SHP77 treated with DMSO at 0.1 percent for 48 hours (cell line): ENCODE results near the gene TEAD2.
"Not testable (repeated sequence)": the region's sequence is repeated elsewhere in the genome, so short reads cannot be mapped to it uniquely, and the experiment has no call there.

Experiments
- DNase-seq: peaks from one replicate; lab custom pipeline; 2025; lab: John Stamatoyannopoulos, UW

Gene TEAD2

GRCh38 chr19:49347191-49347590, 15.0 kb downstream of the TEAD2 start:
- no peak for DNase-seq

DNA sequence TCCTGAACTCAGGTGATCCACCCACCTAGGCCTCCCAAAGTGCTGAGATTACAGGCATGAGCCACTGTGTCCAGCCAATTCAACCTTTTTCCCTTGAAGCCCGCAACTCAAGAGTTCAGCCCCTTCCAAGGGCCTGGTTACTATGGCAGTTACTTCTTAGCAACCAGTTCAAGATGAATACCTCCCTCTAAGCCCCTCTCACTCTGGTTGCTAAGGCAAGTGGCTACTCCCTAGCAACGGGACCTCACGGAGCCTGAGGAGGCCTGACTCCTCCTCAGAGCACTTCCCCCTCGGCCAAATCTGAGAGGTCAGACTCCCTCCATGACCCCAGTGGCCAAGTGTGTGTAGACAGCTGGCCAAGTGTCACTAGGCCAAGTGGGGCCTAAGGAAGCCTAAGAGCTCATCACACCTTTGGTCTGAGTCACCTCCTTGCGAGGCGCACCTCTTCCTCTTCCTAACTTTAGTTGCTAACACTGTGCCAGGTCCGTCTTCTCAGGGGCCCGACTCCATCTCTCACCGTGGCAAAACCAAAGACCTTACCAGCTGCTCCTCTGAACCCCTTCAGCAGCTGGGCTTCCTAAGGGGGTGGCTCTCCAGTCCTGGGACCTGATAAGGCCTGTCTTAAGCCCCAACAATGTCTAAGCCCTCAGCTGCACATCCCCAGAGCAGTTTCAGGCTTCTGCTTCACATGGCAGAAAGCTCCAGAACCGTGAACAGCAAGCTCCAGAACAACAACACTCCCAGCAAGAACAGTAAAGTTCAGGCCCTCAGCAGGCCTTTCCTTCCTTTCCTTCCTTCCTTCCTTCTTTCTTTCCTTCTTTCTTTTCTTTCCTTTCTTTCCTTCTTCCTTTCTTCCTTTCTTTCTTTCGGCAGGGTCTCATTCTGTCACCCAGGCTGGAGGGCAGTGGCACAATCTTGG, 17.5 kb downstream of the TEAD2 start:
- DNase-seq, result no peak

- DNase-seq, result no peak
Observed at GRCh38 chr19:49343123-49343522, 19.1 kb downstream of the TEAD2 start.

GRCh38 chr19:49342291-49342721, 19.9 kb downstream of the TEAD2 start:
- DNase-seq, result no peak

DNA sequence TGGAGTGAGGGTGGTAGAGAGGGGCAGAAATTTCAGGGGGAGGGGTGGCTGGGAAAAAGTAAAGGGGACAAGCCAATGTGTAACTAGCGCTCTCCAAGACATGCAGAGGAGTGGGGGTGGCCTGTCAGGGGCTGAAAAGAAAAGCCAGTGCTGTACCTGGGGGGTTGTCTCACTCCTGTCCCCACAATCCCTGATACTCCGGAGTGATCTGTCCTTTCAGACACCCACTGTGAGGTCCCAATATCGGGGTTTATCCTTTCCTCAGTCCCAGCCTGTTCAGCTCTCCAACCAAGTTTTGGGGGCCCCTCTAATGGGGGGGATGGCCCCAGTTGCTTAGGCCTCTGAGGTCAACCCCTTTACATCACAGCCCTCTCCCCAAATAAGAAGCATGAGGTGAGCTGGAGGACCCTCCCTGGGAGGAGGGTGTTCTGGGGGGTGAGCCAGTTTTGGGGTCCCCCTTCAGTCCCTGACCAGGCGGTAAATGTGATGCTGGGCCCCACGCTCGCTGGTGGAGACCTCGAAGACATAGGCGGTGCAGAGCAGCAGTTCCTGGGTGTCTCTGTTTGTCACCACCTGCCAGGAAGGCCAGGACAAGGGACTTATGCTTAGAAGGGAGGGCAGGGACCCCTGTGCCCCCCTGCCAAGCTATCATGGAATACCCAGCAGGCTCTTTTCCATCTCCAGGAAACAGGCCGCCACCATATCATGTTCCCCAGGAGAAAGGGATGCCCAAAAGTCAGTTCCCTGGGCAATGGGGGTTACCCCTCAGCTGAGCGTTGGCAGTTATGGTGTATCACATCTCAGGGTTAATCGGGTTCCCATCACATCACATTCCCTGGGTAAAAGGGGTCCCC, 21.1 kb downstream of the TEAD2 start:
- DNase-seq, result no peak

DNA sequence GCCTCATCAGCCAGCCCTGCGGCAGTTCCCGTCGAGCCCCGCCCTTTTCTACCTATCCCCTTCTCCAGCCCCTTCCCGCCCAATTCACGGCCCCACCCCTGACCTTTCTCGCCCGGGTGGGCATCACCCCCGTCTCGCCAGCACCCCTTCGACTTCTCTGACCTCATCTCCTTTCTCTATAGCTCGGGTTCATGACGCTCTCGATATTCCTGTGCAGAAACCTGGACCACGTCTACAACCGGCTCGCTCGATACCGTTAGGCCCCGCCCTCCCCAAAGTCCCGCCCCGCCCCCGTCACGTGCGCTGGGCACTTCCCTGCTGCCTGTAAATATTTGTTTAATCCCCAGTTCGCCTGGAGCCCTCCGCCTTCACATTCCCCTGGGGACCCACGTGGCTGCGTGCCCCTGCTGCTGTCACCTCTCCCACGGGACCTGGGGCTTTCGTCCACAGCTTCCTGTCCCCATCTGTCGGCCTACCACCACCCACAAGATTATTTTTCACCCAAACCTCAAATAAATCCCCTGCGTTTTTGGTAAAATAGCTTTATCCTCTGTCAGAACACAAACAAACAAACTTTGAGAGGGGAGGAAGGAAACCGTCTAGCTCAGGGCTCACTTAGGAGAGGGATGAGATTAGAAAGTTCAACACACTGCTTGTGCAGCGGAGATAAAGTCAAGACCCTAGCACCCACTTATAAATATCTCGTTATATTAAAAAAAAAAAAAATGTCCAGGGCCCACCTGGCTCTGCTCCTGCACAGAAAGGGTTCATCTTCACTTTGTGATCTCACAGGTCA, 21.9 kb downstream of the TEAD2 start:
- no peak for DNase-seq

GRCh38 chr19:49339301-49340068, 22.7 kb downstream of the TEAD2 start:
- no peak for DNase-seq

GRCh38 chr19:49338691-49339300, 23.4 kb downstream of the TEAD2 start:
- no peak for DNase-seq

- no peak for DNase-seq
Observed at GRCh38 chr19:49338023-49338677, 24.1 kb downstream of the TEAD2 start.

- no peak for DNase-seq
Observed at GRCh38 chr19:49337267-49338022, 24.8 kb downstream of the TEAD2 start.

GRCh38 chr19:49336482-49337266, 25.5 kb downstream of the TEAD2 start:
- no peak for DNase-seq

DNA sequence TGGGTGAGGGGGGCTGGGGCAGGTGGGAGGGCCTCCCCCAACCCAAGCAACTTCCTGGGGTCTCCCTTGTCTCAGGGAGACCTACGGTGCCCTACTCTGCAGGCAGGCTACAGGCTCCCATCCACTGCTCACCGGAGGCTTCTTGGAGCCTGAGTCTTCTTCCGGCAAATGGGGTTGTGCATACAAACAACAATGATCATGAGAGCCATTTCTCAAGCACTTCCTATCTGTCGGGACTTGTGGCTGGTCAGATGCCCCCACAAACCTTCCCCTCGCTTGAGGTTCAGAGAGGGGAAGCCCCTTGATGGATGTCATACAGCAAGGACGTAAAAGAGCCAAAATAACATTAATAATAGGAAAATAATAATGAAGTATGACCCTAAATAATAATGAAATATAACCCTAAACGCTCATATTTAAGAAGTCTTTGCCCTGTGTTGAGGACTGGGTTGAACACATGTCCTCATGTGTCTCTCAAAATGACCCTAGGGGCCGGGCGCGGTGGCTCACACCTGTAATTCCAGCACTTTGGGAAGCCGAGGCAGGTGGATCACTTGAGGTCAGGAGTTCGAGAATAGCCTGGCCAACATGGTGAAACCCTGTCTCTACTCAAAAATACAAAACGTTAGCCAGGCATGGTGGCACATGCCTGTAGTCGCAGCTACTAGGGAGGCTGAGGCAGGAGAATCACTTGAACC, 26.3 kb downstream of the TEAD2 start:
- DNase-seq, result no peak

DNA sequence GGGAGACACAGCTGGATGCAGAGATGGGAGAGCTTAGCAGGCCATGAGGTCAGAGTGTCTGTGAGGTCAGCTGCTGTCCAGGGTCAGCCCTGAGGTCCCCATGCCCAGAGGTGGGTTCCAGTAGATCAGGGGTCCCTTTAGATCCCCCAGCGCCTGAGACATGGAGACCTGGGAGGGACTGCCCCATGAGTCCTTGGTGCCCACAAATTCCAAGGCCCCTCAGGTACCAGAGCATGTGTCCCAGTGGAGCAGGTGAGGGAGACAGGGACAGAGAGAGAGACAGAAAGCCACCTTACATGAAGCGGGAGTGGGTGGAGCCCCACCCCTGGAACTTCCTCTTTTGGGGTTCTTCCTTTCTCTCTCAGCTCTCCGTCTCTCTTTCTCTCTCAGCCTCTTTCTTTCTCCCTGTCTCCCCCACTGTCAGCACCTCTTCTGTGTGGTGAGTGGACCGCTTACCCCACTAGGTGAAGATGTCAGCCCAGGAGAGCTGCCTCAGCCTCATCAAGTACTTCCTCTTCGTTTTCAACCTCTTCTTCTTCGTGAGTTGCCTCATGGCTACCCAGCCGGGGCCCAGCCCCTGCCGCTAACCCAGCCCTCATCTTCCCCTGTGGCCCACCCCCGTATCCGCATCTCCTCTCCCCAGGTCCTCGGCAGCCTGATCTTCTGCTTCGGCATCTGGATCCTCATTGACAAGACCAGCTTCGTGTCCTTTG, 27.0 kb downstream of the TEAD2 start, which contains the start of gene CD37:
TSS of gene CD37 (plus strand) at position 336 of the 713 bp plus-strand sequence. CDS start at position 471, 135 bp downstream.
- no peak for DNase-seq

DNA sequence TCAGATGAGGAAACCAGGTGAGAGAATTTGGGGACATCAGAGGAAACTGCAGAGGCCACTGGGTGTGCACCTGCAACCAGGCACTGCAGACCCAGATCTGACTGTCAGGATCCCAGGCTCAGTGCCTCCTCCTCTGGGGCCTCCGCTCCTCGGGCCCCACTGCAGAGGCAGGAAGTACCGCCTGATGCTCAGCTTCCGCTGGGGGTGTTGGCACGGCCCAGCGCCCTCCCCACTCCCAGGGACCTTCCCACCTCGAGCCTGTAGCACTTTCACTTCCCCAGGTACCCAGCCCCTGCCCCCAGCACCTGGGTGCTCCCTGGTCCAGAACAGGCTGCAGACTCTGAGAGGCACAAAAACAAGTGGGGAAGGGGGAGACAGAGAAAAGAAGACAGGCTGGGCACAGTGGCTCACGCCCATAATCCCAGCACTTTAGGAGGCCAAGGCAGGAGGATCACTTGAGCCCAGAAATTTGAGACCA, 28.4 kb downstream of the TEAD2 start:
- no peak for DNase-seq

GRCh38 chr19:49333418-49333805, 28.8 kb downstream of the TEAD2 start:
- no peak for DNase-seq

DNA sequence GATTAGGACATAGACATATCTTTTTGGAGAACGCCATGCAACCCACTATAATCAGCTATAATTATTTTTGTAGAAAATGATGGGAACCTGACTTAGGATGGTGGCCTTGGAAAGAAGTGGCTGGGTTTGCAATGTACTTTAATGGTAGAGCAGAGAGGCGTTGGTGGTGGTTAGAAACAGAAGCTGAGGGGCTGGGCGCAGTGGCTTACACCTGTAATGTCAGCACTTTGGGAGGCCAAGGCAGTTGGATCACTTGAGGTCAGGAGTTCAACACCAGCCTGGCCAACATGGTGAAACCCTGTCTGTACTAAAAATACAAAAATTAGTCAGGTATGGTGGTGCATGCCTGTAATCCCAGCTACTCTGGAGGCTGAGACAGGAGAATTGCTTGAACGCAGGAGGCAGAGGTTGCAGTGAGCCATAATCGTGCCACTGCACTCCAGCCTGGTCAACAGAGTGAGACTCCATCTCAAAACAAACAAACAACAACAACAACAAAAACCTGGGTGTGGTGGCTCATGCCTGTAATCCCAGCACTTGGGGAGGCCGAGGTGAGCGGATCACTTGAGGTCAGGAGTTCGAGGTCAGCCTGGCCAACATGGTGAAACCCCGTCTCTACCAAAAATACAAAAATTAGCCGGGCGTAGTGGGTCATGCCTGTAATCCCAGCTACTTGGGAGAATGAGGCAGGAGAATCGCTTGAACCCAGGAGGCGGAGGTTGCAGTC, 29.4 kb downstream of the TEAD2 start:
- DNase-seq, result not testable (repeated sequence)
